ENCODE measurements around the gene ZNF423. TPM values are rescaled to one million over a fixed set of nuclear protein-coding genes. Genes with fewer than 3 reads are reported as not detected.

ZNF423 gene
- total RNA-seq, 1 donor from 2014 or later, result 10.6 TPM

- no peaks in the 10 kb centered on the region for H3K9me3 ChIP-seq (ENCODE audit: insufficient read depth, low read depth, low read length)
- no peaks in the 10 kb centered on the region for H4K20me1 ChIP-seq (ENCODE audit: insufficient read depth, low read length)
- DNase-seq (ENCODE audit: low read depth), result no peak
- no peaks in the 10 kb centered on the region for H3K79me2 ChIP-seq (ENCODE audit: insufficient read depth, low read length)
- no peak overlapping the region for H3K4me2 ChIP-seq (ENCODE audit: low read length)
- H3K4me1 Mint-ChIP-seq (ENCODE audit: low read depth, unreplicated experiment), result no peaks in the 10 kb centered on the region
- TF ChIP-seq CTCF (IDR thresholded peaks at IDR 0.05; ENCODE audit: insufficient read depth, low read depth, low read length) (no peak), EZH2 (IDR thresholded peaks at IDR 0.05; ENCODE audit: insufficient read depth, low read length) (no peak)
- no peaks in the 10 kb centered on the region for H3K36me3 ChIP-seq (ENCODE audit: insufficient read depth, low read length)
- peaks cover 2% of the 10 kb centered on the region for H3K27me3 ChIP-seq (ENCODE audit: insufficient read depth, low read length)
- H3K27ac ChIP-seq (ENCODE audit: low read depth, low read length), result no peak overlapping the region
- H3K36me3 Mint-ChIP-seq (ENCODE audit: low read depth, unreplicated experiment), result no peaks in the 10 kb centered on the region
- no peak overlapping the region for H3K4me3 Mint-ChIP-seq (ENCODE audit: unreplicated experiment)
- no peaks in the 10 kb centered on the region for H3K4me1 ChIP-seq (ENCODE audit: insufficient read depth, low read length)
- FAIRE-seq, result no peak
- H2AFZ ChIP-seq (ENCODE audit: low read depth, low read length), result no peak overlapping the region
- H3K4me3 ChIP-seq (ENCODE audit: insufficient read depth, low read depth, low read length), result no peak overlapping the region
- H3K27ac Mint-ChIP-seq (ENCODE audit: unreplicated experiment), result no peak overlapping the region
- no peaks in the 10 kb centered on the region for H3K9me3 Mint-ChIP-seq (ENCODE audit: unreplicated experiment)
- H3K27me3 Mint-ChIP-seq (ENCODE audit: low read depth, unreplicated experiment), result peaks cover 72% of the 10 kb centered on the region
- H3K9ac ChIP-seq (ENCODE audit: low read length), result no peak overlapping the region
These were observed 415.5 kb downstream of the ZNF423 start for GRCh38 chr16:49440156-49441065.

- Histone ChIP-seq H3K4me1 (ENCODE audit: insufficient read depth, low read length) (no peaks in the 10 kb centered on the region), H3K79me2 (ENCODE audit: insufficient read depth, low read length) (no peaks in the 10 kb centered on the region)
- H3K27me3 Mint-ChIP-seq (ENCODE audit: low read depth, unreplicated experiment), result peaks cover 73% of the 10 kb centered on the region
These were observed 416.2 kb downstream of the ZNF423 start for GRCh38 chr16:49439676-49440075.

More at GRCh38 chr16:49439676-49440075, 416.2 kb downstream of the ZNF423 start:
- H3K4me1 Mint-ChIP-seq (ENCODE audit: low read depth, unreplicated experiment), result no peaks in the 10 kb centered on the region
- no peak overlapping the region for H3K27ac ChIP-seq (ENCODE audit: low read depth, low read length)
- H3K36me3 Mint-ChIP-seq (ENCODE audit: low read depth, unreplicated experiment), result no peaks in the 10 kb centered on the region
- DNase-seq (ENCODE audit: low read depth), result no peak
- no peak for TF ChIP-seq EZH2 (IDR thresholded peaks at IDR 0.05; ENCODE audit: insufficient read depth, low read length)
- TF ChIP-seq CTCF (IDR thresholded peaks at IDR 0.05; ENCODE audit: insufficient read depth, low read depth, low read length), result no peak
- no peak for FAIRE-seq
- H3K9ac ChIP-seq (ENCODE audit: low read length), result no peak overlapping the region
- no peaks in the 10 kb centered on the region for H3K9me3 Mint-ChIP-seq (ENCODE audit: unreplicated experiment)
- no peak overlapping the region for H3K4me2 ChIP-seq (ENCODE audit: low read length)
- H3K27ac Mint-ChIP-seq (ENCODE audit: unreplicated experiment), result no peak overlapping the region
- H2AFZ ChIP-seq (ENCODE audit: low read depth, low read length), result no peak overlapping the region
- no peaks in the 10 kb centered on the region for H3K9me3 ChIP-seq (ENCODE audit: insufficient read depth, low read depth, low read length)
- H3K4me3 ChIP-seq (ENCODE audit: insufficient read depth, low read depth, low read length), result no peak overlapping the region
- H3K27me3 ChIP-seq (ENCODE audit: insufficient read depth, low read length), result peaks cover 2% of the 10 kb centered on the region
- no peak overlapping the region for H3K4me3 Mint-ChIP-seq (ENCODE audit: unreplicated experiment)
- H3K36me3 ChIP-seq (ENCODE audit: insufficient read depth, low read length), result no peaks in the 10 kb centered on the region
- H4K20me1 ChIP-seq (ENCODE audit: insufficient read depth, low read length), result no peaks in the 10 kb centered on the region

Measured in astrocyte (in vitro differentiated cells and primary cell).